GM18951 (cell line): ENCODE results near the gene HOXB7.

ENCODE experiments used
- POLR2A ChIP-seq: IDR thresholded peaks from 4 replicates; pipeline ENCODE4 v1.6.1; 2011; ENCODE audit warnings: mild to moderate bottlenecking; ENCODE audit not compliant: insufficient read length, insufficient read depth; ENCODE audit errors: extremely low read depth
- in situ Hi-C: fragments of 300-500 bp; cut with MboI; formaldehyde crosslinking; loops from one replicate; pipeline ENCODE4 v1.12.0; 2022; ENCODE audit warnings: low sequenced_read_pairs, mixed read lengths, inconsistent platforms; ENCODE audit not compliant: unreplicated experiment

Gene HOXB7

GRCh38 chr17:48623583-48623982 lies 12.8 kb upstream of the HOXB7 start:
- in situ Hi-C loops, result no loop called here
- no peak for TF ChIP-seq POLR2A

DNA sequence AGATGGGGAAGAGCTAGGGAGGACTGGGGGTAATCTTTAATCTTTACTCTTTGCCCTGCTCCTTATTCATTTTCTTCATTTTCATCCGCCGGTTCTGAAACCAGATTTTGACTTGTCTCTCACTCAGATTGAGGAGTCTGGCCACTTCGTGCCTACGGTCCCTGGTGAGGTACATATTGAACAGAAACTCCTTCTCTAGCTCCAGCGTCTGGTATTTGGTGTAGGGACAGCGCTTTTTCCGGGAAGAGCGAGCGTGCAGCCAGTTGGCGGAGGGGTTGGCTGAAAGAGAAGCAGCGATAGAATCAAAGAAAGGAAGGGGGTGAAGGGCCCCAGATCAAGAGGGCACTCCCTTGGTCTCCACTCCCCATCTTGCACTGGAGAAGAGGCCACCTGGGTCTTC lies 12.0 kb upstream of the HOXB7 start:
- in situ Hi-C loops, result no loop called here
- TF ChIP-seq POLR2A, result no peak

GRCh38 chr17:48621410-48622392 lies 10.9 kb upstream of the HOXB7 start:
- TF ChIP-seq POLR2A, result no peak
- in situ Hi-C loops, result no loop called here

- TF ChIP-seq POLR2A, result no peak
- in situ Hi-C loops, result no loop called here
Observed at GRCh38 chr17:48620461-48621139, 9.8 kb upstream of the HOXB7 start.

- no peak for TF ChIP-seq POLR2A
- in situ Hi-C loops, result no loop called here
Observed at GRCh38 chr17:48619826-48620449, 9.1 kb upstream of the HOXB7 start.

GRCh38 chr17:48618256-48618896 lies 7.6 kb upstream of the HOXB7 start:
- in situ Hi-C loops, result no loop called here
- TF ChIP-seq POLR2A, result no peak

- TF ChIP-seq POLR2A, result no peak
- in situ Hi-C loops, result no loop called here
Observed at GRCh38 chr17:48617471-48618255, 6.8 kb upstream of the HOXB7 start.

- in situ Hi-C loops, result no loop called here
- no peak for TF ChIP-seq POLR2A
Observed at GRCh38 chr17:48616717-48617470, 6.1 kb upstream of the HOXB7 start.

DNA sequence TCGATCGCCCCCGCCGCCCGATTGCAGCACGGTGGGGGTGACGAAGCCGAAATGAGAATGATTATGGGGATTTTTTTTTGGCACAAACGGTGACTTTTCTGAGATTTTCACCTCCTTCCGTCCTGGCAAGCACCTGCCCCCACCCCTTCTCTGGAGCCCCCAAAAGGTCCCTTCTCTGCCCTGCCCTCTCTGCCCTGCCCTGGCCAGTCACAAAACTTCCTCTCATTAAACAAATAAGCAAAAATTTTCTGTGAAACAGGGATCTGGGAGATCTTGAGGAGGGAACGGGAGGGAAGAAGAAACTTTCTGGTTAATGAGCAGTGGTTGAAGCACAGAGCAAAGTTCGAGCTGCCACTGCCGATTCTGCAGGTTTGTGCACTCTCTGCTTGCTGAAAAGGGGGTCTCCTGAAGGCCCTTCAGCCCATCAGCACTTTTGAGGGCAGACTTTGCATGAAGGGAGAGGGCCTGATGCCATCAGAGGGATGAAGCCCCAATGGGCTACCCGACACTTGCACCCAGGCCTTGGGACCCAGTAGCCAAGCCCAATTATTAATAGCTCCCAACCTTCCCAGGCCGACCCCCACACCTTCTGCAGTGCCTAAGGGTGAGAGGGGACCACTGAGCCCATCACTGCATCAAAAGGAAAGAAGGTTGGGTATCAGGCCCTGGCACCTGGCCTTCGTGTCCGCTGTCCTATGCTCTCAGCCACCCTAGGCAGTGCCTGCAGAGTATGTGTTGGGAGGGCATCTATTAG lies 5.3 kb upstream of the HOXB7 start:
- no peak for TF ChIP-seq POLR2A
- in situ Hi-C loops, result no loop called here

DNA sequence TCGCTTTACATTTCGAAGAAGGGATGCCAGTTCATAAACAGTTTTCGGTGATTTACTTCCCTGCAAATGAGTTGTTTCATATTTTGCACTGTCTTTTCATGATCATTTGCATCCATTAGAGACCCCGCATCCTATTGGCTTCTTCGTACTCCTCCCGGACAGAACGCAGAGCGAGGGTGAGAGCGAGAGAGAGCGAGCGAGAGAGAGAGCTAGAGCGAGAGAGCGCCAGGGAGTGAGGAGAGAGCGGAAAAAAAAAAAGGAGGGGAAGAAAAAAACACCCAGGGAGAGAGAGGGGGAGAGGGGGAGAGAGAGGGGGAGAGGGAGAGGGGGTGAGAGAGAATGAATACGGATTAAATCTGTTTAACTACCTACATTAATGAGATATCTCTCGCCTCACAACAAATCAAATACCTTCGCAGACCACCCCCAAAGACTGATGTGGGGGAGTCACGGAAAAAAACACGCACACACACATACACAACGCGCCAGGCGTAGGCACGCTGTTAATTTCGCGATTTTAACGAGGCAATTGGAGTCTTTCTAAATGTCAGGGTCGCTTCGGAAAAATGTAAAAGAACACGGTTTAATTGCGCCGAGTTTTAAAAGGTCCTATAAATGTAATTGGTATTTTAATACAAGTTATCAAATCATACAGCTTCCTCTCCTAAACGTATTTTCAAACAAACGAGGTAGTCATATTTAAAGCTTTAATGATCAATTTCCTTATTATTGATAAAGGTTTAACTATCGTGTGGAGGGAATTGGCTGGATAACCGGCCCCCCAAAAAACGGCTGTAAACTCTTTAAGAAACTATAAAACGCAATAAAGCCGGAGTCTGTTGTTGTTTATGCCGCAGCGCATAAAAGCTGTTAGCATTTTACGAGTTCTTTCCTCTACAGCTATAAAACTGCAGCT lies 4.5 kb upstream of the HOXB7 start, which contains the start of gene HOXB8:
HOXB8 (minus strand) TSS at position 246 of the 916 bp plus-strand sequence. CDS start 588 bp downstream, outside the sequence.
- in situ Hi-C loops, result no loop called here
- no peak for TF ChIP-seq POLR2A
